Right lobe of liver (tissue), 4 donors: Measurements from ENCODE around the gene GCC2.
"Not testable (repeated sequence)": the region's sequence is repeated elsewhere in the genome, so short reads cannot be mapped to it uniquely, and the experiment has no call there.

Source experiments
- CTCF ChIP-seq, 4 donors: fragments of 200-600 bp in 3 of 4; fragments of 450-650 bp in 1 of 4; IDR thresholded peaks; one replicate each; pipeline versions ENCODE4 v1.5.1 to v1.8.0; 2016 to 2022; ENCODE audit warnings: antibody characterized with exemption in 4 of 4, mild to moderate bottlenecking in 2 of 4
- POLR2A ChIP-seq: fragments of 450-650 bp; IDR thresholded peaks from one replicate; pipeline ENCODE4 v1.6.1; 2017; ENCODE audit warnings: antibody characterized with exemption, mild to moderate bottlenecking
- donor health status: DM: no; HTN: no; CAD: no.
- donor health status: DM: no; HTN: no; CAD: no.
- donor health status: DM: no; HTN: yes; CAD: no.

DNA sequence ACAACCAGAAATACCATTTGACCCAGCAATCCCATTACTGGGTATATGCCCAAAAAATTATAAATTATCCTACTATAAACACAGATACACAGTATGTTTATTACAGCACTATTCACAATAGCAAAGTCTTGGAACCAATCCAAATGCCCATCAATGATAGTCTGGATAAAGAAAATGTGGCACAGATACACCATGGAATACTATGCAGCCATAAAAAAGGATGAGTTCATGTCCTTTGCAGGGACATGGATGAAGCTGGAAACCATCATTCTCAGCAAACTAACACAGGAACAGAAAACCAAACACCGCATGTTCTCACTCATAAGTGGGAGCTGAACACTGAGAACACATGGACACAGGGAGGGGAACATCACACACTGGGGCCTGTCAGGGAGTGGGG is 13.4 kb upstream of the GCC2 start:
- not testable (repeated sequence) for TF ChIP-seq CTCF (IDR thresholded peaks at IDR 0.05); POLR2A
